ENCODE measurements around the gene MTCL1. TPM values are rescaled to one million over a fixed set of nuclear protein-coding genes. Genes with fewer than 3 reads are reported as not detected.

MTCL1 gene
- total and polyA plus RNA-seq, 7 experiments from 2014 or later: 0.17 to 0.81 (median 0.61) TPM; not detected in 4

DNA sequence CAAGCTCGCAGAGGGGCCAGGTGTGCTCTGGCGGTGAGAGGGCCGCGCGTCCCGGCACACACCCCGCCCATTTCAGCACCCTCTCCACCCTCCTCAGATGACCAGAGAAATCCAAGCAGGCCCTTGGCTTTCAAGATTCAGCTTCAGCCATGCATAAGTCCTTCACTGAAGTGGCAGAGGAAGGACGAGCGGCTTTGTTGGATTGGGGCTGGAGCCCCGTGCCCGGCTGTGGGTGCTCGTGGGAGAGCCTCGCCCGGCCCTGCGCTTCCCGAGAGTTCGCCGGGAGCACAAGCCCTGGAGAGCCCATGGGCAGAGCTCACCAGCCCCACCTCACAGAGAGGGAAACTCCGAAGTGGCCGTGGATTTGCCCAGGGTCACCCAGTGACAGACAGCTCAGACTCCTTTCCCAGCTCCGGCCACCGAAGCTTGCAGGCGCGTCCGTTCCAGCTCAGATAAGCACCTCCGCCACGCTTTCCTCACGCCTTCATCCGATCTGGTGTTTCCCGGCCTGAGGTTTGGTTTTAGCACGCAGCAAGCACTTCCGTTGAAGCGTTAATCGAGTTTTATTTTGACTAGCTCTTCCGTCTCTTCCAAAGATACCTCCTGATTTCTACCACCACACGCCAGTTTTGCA is 45.6 kb upstream of the MTCL1 start:
- no peak overlapping the region for H3K4me3 ChIP-seq (ENCODE audit: low read length)
- H3K27ac ChIP-seq (ENCODE audit: low read depth, low read length): no peak overlapping the region
- H3K9me3 ChIP-seq (ENCODE audit: control insufficient read depth in 2 of 3, low read length in 3 of 3): no peaks in the 10 kb centered on the region
- intact Hi-C loops (cut with micrococcal nuclease): no loop called here
- ATAC-seq (no peak), DNase-seq (no peak)
- H3K27me3 Mint-ChIP-seq: peaks cover 0 to 14% (median 6%) of the 10 kb centered on the region in 5 donors
- ChIA-PET CTCF (no interaction called here), POLR2A (no interaction called here)
- no peaks in the 10 kb centered on the region for H3K36me3 Mint-ChIP-seq
- no peaks in the 10 kb centered on the region for H3K9me3 Mint-ChIP-seq
- H3K4me1 ChIP-seq (ENCODE audit: control insufficient read depth in 2 of 2, insufficient read depth in 2 of 2, low read length in 2 of 2): no peaks in the 10 kb centered on the region
- H3K4me3 Mint-ChIP-seq: no peak overlapping the region
- peaks cover 0 to 4% (median 0%) of the 10 kb centered on the region in 7 donors for H3K4me1 Mint-ChIP-seq
- no peak overlapping the region for H3K27ac Mint-ChIP-seq
- no peaks in the 10 kb centered on the region for H3K36me3 ChIP-seq (ENCODE audit: control insufficient read depth in 2 of 3, insufficient read depth in 3 of 3, low read length in 3 of 3)
- no peaks in the 10 kb centered on the region for H3K27me3 ChIP-seq (ENCODE audit: control insufficient read depth in 2 of 2, insufficient read depth in 2 of 2, low read length in 2 of 2)

DNA sequence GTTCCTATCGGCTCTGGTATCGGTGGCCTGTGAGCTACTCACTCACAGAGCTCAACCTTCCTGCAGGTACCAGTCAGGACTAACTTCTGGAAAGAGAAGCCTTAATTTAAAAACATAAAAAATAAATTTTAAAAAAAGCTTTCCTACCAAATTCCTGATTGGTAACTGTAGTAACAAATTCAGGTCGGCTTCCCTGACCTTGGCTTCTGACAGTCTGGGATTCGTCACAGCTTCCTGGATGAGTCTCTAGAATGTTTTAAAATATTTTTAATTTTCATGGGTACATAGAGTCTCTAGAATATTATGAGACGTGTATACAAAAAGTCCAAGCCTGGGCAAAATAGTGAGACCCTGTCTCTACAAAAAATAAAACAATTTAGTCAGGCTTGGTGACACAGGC is 45.0 kb upstream of the MTCL1 start:
- Histone ChIP-seq H3K27ac (ENCODE audit: low read depth, low read length) (no peak overlapping the region), H3K36me3 (ENCODE audit: control insufficient read depth in 2 of 3, insufficient read depth in 3 of 3, low read length in 3 of 3) (no peaks in the 10 kb centered on the region), H3K9me3 (ENCODE audit: control insufficient read depth in 2 of 3, low read length in 3 of 3) (no peaks in the 10 kb centered on the region), H3K4me3 (ENCODE audit: low read length) (no peak overlapping the region), H3K4me1 (ENCODE audit: control insufficient read depth in 2 of 2, insufficient read depth in 2 of 2, low read length in 2 of 2) (no peaks in the 10 kb centered on the region), H3K27me3 (ENCODE audit: control insufficient read depth in 2 of 2, insufficient read depth in 2 of 2, low read length in 2 of 2) (no peaks in the 10 kb centered on the region)
- Mint-ChIP-seq H3K4me3 (no peak overlapping the region), H3K9me3 (peaks cover 0 to 3% (median 0%) of the 10 kb centered on the region in 11 donors), H3K36me3 (peaks cover 0 to 3% (median 0%) of the 10 kb centered on the region in 5 donors), H3K27me3 (peaks cover 0 to 14% (median 2%) of the 10 kb centered on the region in 5 donors), H3K4me1 (peaks cover 0 to 4% (median 0%) of the 10 kb centered on the region in 7 donors), H3K27ac (no peak overlapping the region)
- DNase-seq (no peak), ATAC-seq (no peak)
- POLR2A ChIA-PET: no interaction called here
- intact Hi-C loops (cut with micrococcal nuclease): no loop called here
- CTCF ChIA-PET: no interaction called here

GRCh38 chr18:8661754-8662559 is 43.4 kb upstream of the MTCL1 start:
- Histone ChIP-seq H3K4me3 (ENCODE audit: low read length) (no peak overlapping the region), H3K4me1 (ENCODE audit: control insufficient read depth in 2 of 2, insufficient read depth in 2 of 2, low read length in 2 of 2) (no peaks in the 10 kb centered on the region), H3K36me3 (ENCODE audit: control insufficient read depth in 2 of 3, insufficient read depth in 3 of 3, low read length in 3 of 3) (no peaks in the 10 kb centered on the region), H3K9me3 (ENCODE audit: control insufficient read depth in 2 of 3, low read length in 3 of 3) (no peaks in the 10 kb centered on the region), H3K27me3 (ENCODE audit: control insufficient read depth in 2 of 2, insufficient read depth in 2 of 2, low read length in 2 of 2) (no peaks in the 10 kb centered on the region), H3K27ac (ENCODE audit: low read depth, low read length) (no peak overlapping the region)
- peaks cover 0 to 12% (median 0%) of the 10 kb centered on the region in 5 donors for H3K27me3 Mint-ChIP-seq
- peaks cover 0 to 3% (median 0%) of the 10 kb centered on the region in 5 donors for H3K36me3 Mint-ChIP-seq
- peaks cover 0 to 4% (median 0%) of the 10 kb centered on the region in 7 donors for H3K4me1 Mint-ChIP-seq
- CTCF ChIA-PET: interaction anchor here (1.0 kb wide), 1 partner anchor 10 kb away, joined by 3 read pairs; no protein-coding TSS in a partner anchor
- DNase-seq (no peak), ATAC-seq (no peak)
- H3K27ac Mint-ChIP-seq: no peak overlapping the region
- H3K9me3 Mint-ChIP-seq: peaks cover 0 to 3% (median 0%) of the 10 kb centered on the region in 11 donors
- POLR2A ChIA-PET: no interaction called here
- intact Hi-C loops (cut with micrococcal nuclease): no loop called here
- H3K4me3 Mint-ChIP-seq: no peak overlapping the region

- Mint-ChIP-seq H3K4me1 (peaks cover 0 to 4% (median 0%) of the 10 kb centered on the region in 7 donors), H3K27me3 (peaks cover 0 to 12% (median 0%) of the 10 kb centered on the region in 5 donors), H3K9me3 (peaks cover 0 to 3% (median 0%) of the 10 kb centered on the region in 11 donors), H3K36me3 (peaks cover 0 to 3% (median 0%) of the 10 kb centered on the region in 5 donors), H3K27ac (no peak overlapping the region), H3K4me3 (no peak overlapping the region)
- no peak overlapping the region for H3K27ac ChIP-seq (ENCODE audit: low read depth, low read length)
- H3K27me3 ChIP-seq (ENCODE audit: control insufficient read depth in 2 of 2, insufficient read depth in 2 of 2, low read length in 2 of 2): no peaks in the 10 kb centered on the region
- no peaks in the 10 kb centered on the region for H3K9me3 ChIP-seq (ENCODE audit: control insufficient read depth in 2 of 3, low read length in 3 of 3)
- ATAC-seq: no peak
- no peak for DNase-seq
- H3K36me3 ChIP-seq (ENCODE audit: control insufficient read depth in 2 of 3, insufficient read depth in 3 of 3, low read length in 3 of 3): no peaks in the 10 kb centered on the region
- intact Hi-C loops (cut with micrococcal nuclease): no loop called here
- H3K4me3 ChIP-seq (ENCODE audit: low read length): no peak overlapping the region
- H3K4me1 ChIP-seq (ENCODE audit: control insufficient read depth in 2 of 2, insufficient read depth in 2 of 2, low read length in 2 of 2): no peaks in the 10 kb centered on the region
- ChIA-PET CTCF (interaction anchor here (1.0 kb wide), 1 partner anchor 9 kb away, joined by 3 read pairs; no protein-coding TSS in a partner anchor), POLR2A (no interaction called here)
These were observed 42.6 kb upstream of the MTCL1 start for GRCh38 chr18:8662560-8663255.

- no peaks in the 10 kb centered on the region for H3K9me3 ChIP-seq (ENCODE audit: control insufficient read depth in 2 of 3, low read length in 3 of 3)
- ChIA-PET CTCF (interaction anchor here (0.8 kb wide), 1 partner anchor 29 kb away, joined by 3 read pairs; no protein-coding TSS in a partner anchor), POLR2A (no interaction called here)
- ATAC-seq: no peak
- Mint-ChIP-seq H3K27ac (no peak overlapping the region), H3K4me3 (no peak overlapping the region), H3K4me1 (no peaks in the 10 kb centered on the region), H3K9me3 (peaks cover 0 to 3% (median 0%) of the 10 kb centered on the region in 11 donors), H3K27me3 (peaks cover 0 to 10% (median 0%) of the 10 kb centered on the region in 5 donors), H3K36me3 (peaks cover 0 to 3% (median 0%) of the 10 kb centered on the region in 5 donors)
- H3K27me3 ChIP-seq (ENCODE audit: control insufficient read depth in 2 of 2, insufficient read depth in 2 of 2, low read length in 2 of 2): no peaks in the 10 kb centered on the region
- no peaks in the 10 kb centered on the region for H3K4me1 ChIP-seq (ENCODE audit: control insufficient read depth in 2 of 2, insufficient read depth in 2 of 2, low read length in 2 of 2)
- intact Hi-C loops (cut with micrococcal nuclease): no loop called here
- DNase-seq: no peak
- no peak overlapping the region for H3K4me3 ChIP-seq (ENCODE audit: low read length)
- H3K27ac ChIP-seq (ENCODE audit: low read depth, low read length): no peak overlapping the region
- no peaks in the 10 kb centered on the region for H3K36me3 ChIP-seq (ENCODE audit: control insufficient read depth in 2 of 3, insufficient read depth in 3 of 3, low read length in 3 of 3)
These were observed 37.5 kb upstream of the MTCL1 start for GRCh38 chr18:8667846-8668245.

DNA sequence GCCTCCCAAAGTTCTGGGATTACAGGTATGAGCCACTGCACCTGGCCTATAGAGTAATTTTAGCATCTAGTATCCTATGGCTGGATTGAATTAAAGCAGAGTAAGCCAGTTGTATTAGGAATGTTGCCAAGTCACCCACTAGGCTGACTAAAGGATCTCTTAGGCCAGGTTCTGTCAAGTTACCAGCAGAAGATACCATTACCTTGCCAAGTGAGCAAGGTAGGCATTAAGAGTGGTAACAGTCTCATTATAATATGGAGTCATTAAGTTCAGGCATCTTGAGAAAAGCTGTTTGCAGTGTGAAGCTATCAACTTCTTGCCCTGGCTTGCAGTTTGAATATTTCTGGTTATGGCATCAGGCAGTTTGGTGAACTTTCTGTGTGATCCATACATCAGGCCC is 37.0 kb upstream of the MTCL1 start:
- intact Hi-C loops (cut with micrococcal nuclease): no loop called here
- no peak for ATAC-seq
- Mint-ChIP-seq H3K4me1 (no peaks in the 10 kb centered on the region), H3K9me3 (peaks cover 0 to 3% (median 0%) of the 10 kb centered on the region in 11 donors), H3K27ac (no peak overlapping the region), H3K36me3 (peaks cover 0 to 3% (median 0%) of the 10 kb centered on the region in 5 donors), H3K27me3 (peaks cover 0 to 6% (median 0%) of the 10 kb centered on the region in 5 donors), H3K4me3 (no peak overlapping the region)
- DNase-seq: no peak
- Histone ChIP-seq H3K36me3 (ENCODE audit: control insufficient read depth in 2 of 3, insufficient read depth in 3 of 3, low read length in 3 of 3) (no peaks in the 10 kb centered on the region), H3K27me3 (ENCODE audit: control insufficient read depth in 2 of 2, insufficient read depth in 2 of 2, low read length in 2 of 2) (no peaks in the 10 kb centered on the region), H3K9me3 (ENCODE audit: control insufficient read depth in 2 of 3, low read length in 3 of 3) (no peaks in the 10 kb centered on the region), H3K27ac (ENCODE audit: low read depth, low read length) (no peak overlapping the region), H3K4me3 (ENCODE audit: low read length) (no peak overlapping the region), H3K4me1 (ENCODE audit: control insufficient read depth in 2 of 2, insufficient read depth in 2 of 2, low read length in 2 of 2) (no peaks in the 10 kb centered on the region)
- ChIA-PET POLR2A (no interaction called here), CTCF (no interaction called here)

Data from naive thymus-derived CD4-positive, alpha-beta T cell (primary cell).